WTC11 (cell line): ENCODE data around the gene SELENOW. TPM values are rescaled to one million over a fixed set of nuclear protein-coding genes. Genes with fewer than 3 reads are reported as not detected.
"Not testable (repeated sequence)": the region's sequence is repeated elsewhere in the genome, so short reads cannot be mapped to it uniquely, and the experiment has no call there.

Source experiments
- ATAC-seq: fragments of 200-7000 bp; cut with Tn5 transposase; 2 replicates; pipeline ENCODE4 v1.10.0; 2021; ENCODE audit warnings: mild to moderate bottlenecking, moderate library complexity
- CTCF ChIA-PET: fragments of 300-600 bp; sonication (Branson Sonifier 250); formaldehyde crosslinking; loops from one replicate; lab custom pipeline; 2021; ENCODE audit warnings: antibody characterized with exemption; lab: Charles Lee
- POLR2A ChIA-PET: fragments of 350-600 bp; sonication (Branson Sonifier 250); formaldehyde crosslinking; loops from one replicate; lab custom pipeline; 2021; ENCODE audit warnings: antibody characterized with exemption; lab: Charles Lee
- DNase-seq: peaks from one replicate; pipeline ENCODE4 v3.0.0; 2021; ENCODE audit warnings: low spot score
- H3K27ac Mint-ChIP-seq: 2 replicates; pipeline ENCODE4 v1.8.0; 2021; ENCODE audit warnings: mixed read lengths
- H3K27me3 Mint-ChIP-seq: 2 replicates; pipeline ENCODE4 v1.8.0; 2021; ENCODE audit warnings: low read depth, mild to moderate bottlenecking, moderate library complexity, mixed read lengths
- H3K36me3 Mint-ChIP-seq: 2 replicates; pipeline ENCODE4 v1.8.0; 2021; ENCODE audit warnings: mixed read lengths
- H3K4me1 Mint-ChIP-seq: 2 replicates; pipeline ENCODE4 v1.8.0; 2022; ENCODE audit warnings: mixed read lengths
- H3K4me3 Mint-ChIP-seq: 2 replicates; pipeline ENCODE4 v1.8.0; 2021; ENCODE audit warnings: mild to moderate bottlenecking, moderate library complexity, mixed read lengths
- H3K9me3 Mint-ChIP-seq: 2 replicates; pipeline ENCODE4 v1.8.0; 2021; ENCODE audit warnings: mixed read lengths
- CREM ChIP-seq: sonication (generic); formaldehyde crosslinking; IDR thresholded peaks from 2 replicates; pipeline ENCODE4 v1.8.1; 2022; ENCODE audit warnings: mild to moderate bottlenecking, missing genetic modification reagents, moderate library complexity
- FOXJ3 ChIP-seq: sonication (generic); formaldehyde crosslinking; IDR thresholded peaks from 2 replicates; pipeline ENCODE4 v1.9.0; 2021; ENCODE audit warnings: missing genetic modification reagents, mild to moderate bottlenecking, borderline replicate concordance
- GRHL2 ChIP-seq: fragments of 250-450 bp; sonication (Bioruptor Pico); IDR thresholded peaks from 2 replicates; pipeline ENCODE4 v1.8.0; 2022; ENCODE audit warnings: mild to moderate bottlenecking, moderate library complexity; ENCODE audit not compliant: insufficient replicate concordance, severe bottlenecking
- GTF2I ChIP-seq: fragments of 250-450 bp; sonication (Bioruptor Pico); conservative IDR thresholded peaks from 2 replicates; pipeline ENCODE4 v1.4.0; 2021; ENCODE audit warnings: mild to moderate bottlenecking
- HMGA2 ChIP-seq: fragments of 250-450 bp; sonication (Bioruptor Pico); IDR thresholded peaks from 2 replicates; pipeline ENCODE4 v1.4.0; 2021; ENCODE audit warnings: mild to moderate bottlenecking, moderate library complexity
- JAZF1 ChIP-seq: fragments of 250-450 bp; sonication (Bioruptor Pico); IDR thresholded peaks from 2 replicates; pipeline ENCODE4 v1.9.0; 2021; ENCODE audit warnings: moderate library complexity, mild to moderate bottlenecking, inconsistent platforms
- JUN ChIP-seq: sonication (generic); formaldehyde crosslinking; IDR thresholded peaks from 2 replicates; pipeline ENCODE4 v1.8.0; 2023; ENCODE audit warnings: mild to moderate bottlenecking, missing genetic modification reagents
- KAT7 ChIP-seq: sonication (generic); formaldehyde crosslinking; IDR thresholded peaks from 2 replicates; pipeline ENCODE4 v1.8.1; 2023; ENCODE audit warnings: missing genetic modification reagents, mild to moderate bottlenecking, borderline replicate concordance
- NFE2L1 ChIP-seq: sonication (generic); formaldehyde crosslinking; IDR thresholded peaks from 2 replicates; pipeline ENCODE4 v1.8.1; 2023; ENCODE audit warnings: missing genetic modification reagents
- NR1H2 ChIP-seq: sonication (generic); formaldehyde crosslinking; IDR thresholded peaks from 2 replicates; pipeline ENCODE4 v1.9.0; 2021; ENCODE audit warnings: mild to moderate bottlenecking, moderate library complexity, missing genetic modification reagents
- RORB ChIP-seq: fragments of 250-450 bp; sonication (Bioruptor Pico); IDR thresholded peaks from 2 replicates; pipeline ENCODE4 v1.9.0; 2021; ENCODE audit warnings: mild to moderate bottlenecking
- SP1 ChIP-seq: sonication (generic); formaldehyde crosslinking; conservative IDR thresholded peaks from 2 replicates; pipeline ENCODE4 v1.8.1; 2022; ENCODE audit warnings: missing genetic modification reagents
- ZBTB21 ChIP-seq: sonication (generic); formaldehyde crosslinking; IDR thresholded peaks from 2 replicates; pipeline ENCODE4 v1.8.1; 2023; ENCODE audit warnings: mild to moderate bottlenecking, missing genetic modification reagents, borderline replicate concordance
- ZNF138 ChIP-seq: sonication (generic); formaldehyde crosslinking; conservative IDR thresholded peaks from 2 replicates; pipeline ENCODE4 v1.8.1; 2022; ENCODE audit warnings: mild to moderate bottlenecking, moderate library complexity, missing genetic modification reagents
- ZNF232 ChIP-seq: sonication (generic); formaldehyde crosslinking; IDR thresholded peaks from 2 replicates; pipeline ENCODE4 v1.8.0; 2022; ENCODE audit warnings: mild to moderate bottlenecking, missing genetic modification reagents
- ZNF396 ChIP-seq: fragments of 250-450 bp; sonication (Bioruptor Pico); IDR thresholded peaks from 2 replicates; pipeline ENCODE4 v1.8.0; 2021; ENCODE audit warnings: mild to moderate bottlenecking, moderate library complexity, borderline replicate concordance
- total RNA-seq: library from RNA; stranded (reverse); gene quantifications from 3 replicates; pipeline ENCODE4 v1.2.3, GENCODE V29; 2021
- TF ChIP-seq, protein P1 (sequence below): sonication (generic); formaldehyde crosslinking; IDR thresholded peaks from 2 replicates; pipeline ENCODE4 v1.8.0; 2022; ENCODE audit warnings: mild to moderate bottlenecking, missing genetic modification reagents
- TF ChIP-seq, protein P2 (sequence below): sonication (generic); formaldehyde crosslinking; IDR thresholded peaks from 2 replicates; pipeline ENCODE4 v1.8.1; 2023; ENCODE audit warnings: mild to moderate bottlenecking, missing genetic modification reagents
- TF ChIP-seq, protein P3 (sequence below): fragments of 250-450 bp; sonication (Bioruptor Pico); IDR thresholded peaks from 2 replicates; pipeline ENCODE4 v1.9.0; 2021; ENCODE audit warnings: mild to moderate bottlenecking
- TF ChIP-seq, protein P4 (sequence below): fragments of 200-600 bp; IDR thresholded peaks from 2 replicates; pipeline ENCODE4 v1.8.0; 2022; ENCODE audit warnings: antibody characterized with exemption
- TF ChIP-seq, protein P5 (sequence below): sonication (generic); formaldehyde crosslinking; IDR thresholded peaks from 2 replicates; pipeline ENCODE4 v1.8.1; 2022; ENCODE audit warnings: low read depth, mild to moderate bottlenecking, moderate library complexity, missing genetic modification reagents, borderline replicate concordance
- TF ChIP-seq, protein P6 (sequence below): sonication (generic); formaldehyde crosslinking; conservative IDR thresholded peaks from 2 replicates; pipeline ENCODE4 v1.8.1; 2022; ENCODE audit warnings: mild to moderate bottlenecking, missing genetic modification reagents

Gene SELENOW
- total RNA-seq, 1 experiment from 2014 or later: 391 TPM

DNA sequence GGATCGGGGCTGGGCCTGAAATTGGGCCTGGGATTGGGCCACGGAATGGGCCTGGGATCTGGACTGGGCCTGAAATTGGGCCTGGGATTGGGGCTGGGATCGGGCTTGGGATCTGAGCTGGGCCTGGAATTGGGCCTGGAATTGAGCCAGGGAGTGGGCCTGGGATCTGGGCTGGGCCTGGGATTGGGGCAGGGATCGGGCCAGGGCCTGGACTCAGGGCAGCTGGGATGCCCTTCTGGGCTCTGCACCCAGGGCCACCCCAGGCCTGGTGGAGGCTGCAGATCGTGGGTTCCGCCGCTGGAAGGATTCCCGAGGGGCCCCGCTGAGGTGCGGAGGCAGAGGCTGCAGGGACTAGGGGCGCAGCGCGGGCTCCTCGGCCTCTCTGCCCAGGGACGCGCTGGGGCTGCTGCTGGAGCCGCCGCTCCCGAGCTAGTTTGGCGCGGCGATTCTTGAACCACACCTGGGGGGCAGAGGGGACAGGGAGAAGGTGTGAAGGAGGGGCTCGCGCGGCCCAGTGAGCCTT lies 24.1 kb downstream of the SELENOW start (continued):
- TF ChIP-seq, protein P1, sequence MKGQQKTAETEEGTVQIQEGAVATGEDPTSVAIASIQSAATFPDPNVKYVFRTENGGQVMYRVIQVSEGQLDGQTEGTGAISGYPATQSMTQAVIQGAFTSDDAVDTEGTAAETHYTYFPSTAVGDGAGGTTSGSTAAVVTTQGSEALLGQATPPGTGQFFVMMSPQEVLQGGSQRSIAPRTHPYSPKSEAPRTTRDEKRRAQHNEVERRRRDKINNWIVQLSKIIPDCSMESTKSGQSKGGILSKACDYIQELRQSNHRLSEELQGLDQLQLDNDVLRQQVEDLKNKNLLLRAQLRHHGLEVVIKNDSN (CRISPR knock-in tag): no peak
- no peak for TF ChIP-seq KAT7
- no peak for TF ChIP-seq ZNF396 (CRISPR knock-in tag)
- TF ChIP-seq, protein P2, sequence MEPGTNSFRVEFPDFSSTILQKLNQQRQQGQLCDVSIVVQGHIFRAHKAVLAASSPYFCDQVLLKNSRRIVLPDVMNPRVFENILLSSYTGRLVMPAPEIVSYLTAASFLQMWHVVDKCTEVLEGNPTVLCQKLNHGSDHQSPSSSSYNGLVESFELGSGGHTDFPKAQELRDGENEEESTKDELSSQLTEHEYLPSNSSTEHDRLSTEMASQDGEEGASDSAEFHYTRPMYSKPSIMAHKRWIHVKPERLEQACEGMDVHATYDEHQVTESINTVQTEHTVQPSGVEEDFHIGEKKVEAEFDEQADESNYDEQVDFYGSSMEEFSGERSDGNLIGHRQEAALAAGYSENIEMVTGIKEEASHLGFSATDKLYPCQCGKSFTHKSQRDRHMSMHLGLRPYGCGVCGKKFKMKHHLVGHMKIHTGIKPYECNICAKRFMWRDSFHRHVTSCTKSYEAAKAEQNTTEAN (CRISPR knock-in tag): no peak
- no peak for TF ChIP-seq GTF2I (CRISPR knock-in tag)
- TF ChIP-seq ZNF138 (CRISPR knock-in tag): no peak
- TF ChIP-seq SP1 (CRISPR knock-in tag): no peak
- TF ChIP-seq ZBTB21: no peak
- TF ChIP-seq RORB: no peak
- TF ChIP-seq JUN (CRISPR knock-in tag): no peak
- TF ChIP-seq, protein P3, sequence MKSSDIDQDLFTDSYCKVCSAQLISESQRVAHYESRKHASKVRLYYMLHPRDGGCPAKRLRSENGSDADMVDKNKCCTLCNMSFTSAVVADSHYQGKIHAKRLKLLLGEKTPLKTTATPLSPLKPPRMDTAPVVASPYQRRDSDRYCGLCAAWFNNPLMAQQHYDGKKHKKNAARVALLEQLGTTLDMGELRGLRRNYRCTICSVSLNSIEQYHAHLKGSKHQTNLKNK (CRISPR knock-in tag): no peak
- no peak for TF ChIP-seq GRHL2 (CRISPR knock-in tag)

DNA sequence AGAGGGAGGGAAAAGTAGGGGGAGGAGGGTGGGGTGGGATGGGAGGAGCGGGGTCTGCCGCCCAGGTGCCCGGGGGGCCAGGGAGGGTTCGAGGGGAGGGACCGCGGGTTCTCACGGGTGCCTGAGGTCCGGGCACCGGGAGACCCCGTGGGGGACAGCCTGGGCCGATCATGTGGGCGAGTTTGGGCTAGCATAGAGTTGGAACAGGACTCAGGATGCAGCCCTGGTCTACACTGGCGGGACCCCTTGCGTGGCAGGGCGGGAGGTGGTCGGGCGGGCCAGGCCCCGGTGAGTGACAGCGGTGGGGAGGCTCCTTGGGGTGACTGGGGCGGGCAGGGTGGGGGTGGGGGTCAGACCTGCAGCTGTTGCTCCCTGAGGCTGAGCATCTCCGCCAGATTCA lies 24.6 kb downstream of the SELENOW start:
- H3K27me3 Mint-ChIP-seq, POLR2A ChIA-PET, H3K27ac Mint-ChIP-seq, DNase-seq, H3K4me3 Mint-ChIP-seq, H3K9me3 Mint-ChIP-seq, H3K4me1 Mint-ChIP-seq, H3K36me3 Mint-ChIP-seq: not testable (repeated sequence)
- ATAC-seq: peak; percentile 36; the same call in 1 of the 2 replicates
- CTCF ChIA-PET: interaction anchor here (1.0 kb wide), 1 partner anchor 38 kb away, joined by 3 read pairs; no protein-coding TSS in a partner anchor

DNA sequence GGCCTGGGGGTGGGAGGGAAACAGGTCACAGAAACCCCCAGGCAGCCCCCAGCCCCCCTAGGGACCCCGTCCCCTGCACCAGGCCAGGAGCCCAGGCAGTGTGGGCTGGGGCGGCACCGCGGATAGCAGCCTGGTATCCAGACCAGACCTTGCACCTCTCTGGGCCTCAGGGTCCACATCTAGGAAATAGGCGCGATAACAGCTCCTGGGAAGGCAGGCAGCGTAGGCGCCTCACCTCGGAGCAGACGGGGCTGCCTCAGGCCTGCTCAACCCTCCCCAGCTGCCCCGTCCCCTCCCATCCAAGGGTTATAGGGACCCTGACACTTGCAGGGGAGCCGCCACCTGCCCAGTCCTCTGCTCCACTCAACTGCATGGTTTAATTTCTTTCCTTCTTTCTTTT lies 25.2 kb downstream of the SELENOW start:
- H3K27me3 Mint-ChIP-seq, POLR2A ChIA-PET, H3K4me3 Mint-ChIP-seq, H3K36me3 Mint-ChIP-seq, H3K4me1 Mint-ChIP-seq, H3K27ac Mint-ChIP-seq, H3K9me3 Mint-ChIP-seq, CTCF ChIA-PET, DNase-seq: not testable (repeated sequence)
- peak; percentile 16; the same call in 1 of the 2 replicates for ATAC-seq

DNA sequence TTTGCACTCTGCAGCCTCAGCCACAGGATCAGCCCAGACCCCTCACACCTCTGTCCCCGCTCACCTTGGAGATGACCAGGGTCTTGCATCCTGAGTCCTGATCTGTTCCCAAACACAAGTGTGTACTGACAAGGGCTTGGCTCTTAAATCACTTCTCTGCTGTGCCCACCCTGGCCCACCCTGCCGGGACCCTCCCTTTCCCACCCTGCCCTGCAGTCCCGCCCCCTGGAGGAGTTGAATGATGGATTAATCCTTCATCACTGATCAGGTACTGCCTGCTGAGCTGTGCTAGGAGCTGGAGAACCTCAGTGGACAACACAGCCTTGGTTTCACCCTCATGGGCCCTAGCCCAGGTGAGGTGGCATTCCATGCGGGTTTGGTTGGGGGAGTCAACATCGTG lies 25.9 kb downstream of the SELENOW start, which contains the start of gene TPRX1:
TSS of gene TPRX1 (minus strand) at position 101 of the 400 bp plus-strand sequence. CDS start at position 89, 12 bp downstream.
- H3K36me3 Mint-ChIP-seq, H3K27ac Mint-ChIP-seq, H3K27me3 Mint-ChIP-seq, DNase-seq, H3K4me3 Mint-ChIP-seq, H3K4me1 Mint-ChIP-seq, POLR2A ChIA-PET, H3K9me3 Mint-ChIP-seq, ATAC-seq: not testable (repeated sequence)
- CTCF ChIA-PET: interaction anchor here (1.5 kb wide), 1 partner anchor 15 kb away, joined by 3 read pairs; no protein-coding TSS in a partner anchor

DNA sequence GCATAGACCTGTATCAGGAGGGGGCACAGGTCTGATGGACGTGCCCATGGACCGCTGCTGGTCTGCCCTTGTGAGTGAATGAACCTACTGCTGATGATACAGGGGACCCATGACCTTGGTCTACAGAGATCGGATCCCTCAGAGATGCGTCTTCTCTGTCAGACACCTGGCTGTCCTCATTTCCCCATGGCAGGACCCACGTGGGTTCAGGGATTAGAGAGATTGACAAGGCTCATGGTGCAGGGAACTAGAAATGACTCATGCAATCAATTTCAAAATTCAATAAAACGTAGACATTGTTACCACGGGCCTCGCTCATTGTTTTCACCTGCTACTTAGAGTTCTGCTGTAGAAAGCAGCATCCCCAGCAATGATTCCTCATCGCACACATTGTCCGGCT lies 26.8 kb downstream of the SELENOW start:
- H3K9me3 Mint-ChIP-seq: peaks cover 6% of the 10 kb centered on the region
- peaks cover 3% of the 10 kb centered on the region; the same call in 1 of the 2 replicates for H3K36me3 Mint-ChIP-seq
- ATAC-seq (no peak), DNase-seq (no peak)
- no peaks in the 10 kb centered on the region for H3K27me3 Mint-ChIP-seq
- CTCF ChIA-PET: interaction anchor here (1.2 to 1.5 kb wide), 2 partner anchors 14 to 64 kb away, joined by 3 to 5 read pairs; no protein-coding TSS in a partner anchor
- H3K4me3 Mint-ChIP-seq: no peak overlapping the region
- POLR2A ChIA-PET: no interaction called here
- H3K27ac Mint-ChIP-seq: no peak overlapping the region
- no peaks in the 10 kb centered on the region for H3K4me1 Mint-ChIP-seq
- TF ChIP-seq JAZF1 (CRISPR knock-in tag) (no peak), HMGA2 (CRISPR knock-in tag) (no peak), ZNF232 (CRISPR knock-in tag) (no peak), FOXJ3 (no peak), NFE2L1 (CRISPR knock-in tag) (no peak), CREM (CRISPR knock-in tag) (no peak), NR1H2 (no peak)
- TF ChIP-seq, protein P4, sequence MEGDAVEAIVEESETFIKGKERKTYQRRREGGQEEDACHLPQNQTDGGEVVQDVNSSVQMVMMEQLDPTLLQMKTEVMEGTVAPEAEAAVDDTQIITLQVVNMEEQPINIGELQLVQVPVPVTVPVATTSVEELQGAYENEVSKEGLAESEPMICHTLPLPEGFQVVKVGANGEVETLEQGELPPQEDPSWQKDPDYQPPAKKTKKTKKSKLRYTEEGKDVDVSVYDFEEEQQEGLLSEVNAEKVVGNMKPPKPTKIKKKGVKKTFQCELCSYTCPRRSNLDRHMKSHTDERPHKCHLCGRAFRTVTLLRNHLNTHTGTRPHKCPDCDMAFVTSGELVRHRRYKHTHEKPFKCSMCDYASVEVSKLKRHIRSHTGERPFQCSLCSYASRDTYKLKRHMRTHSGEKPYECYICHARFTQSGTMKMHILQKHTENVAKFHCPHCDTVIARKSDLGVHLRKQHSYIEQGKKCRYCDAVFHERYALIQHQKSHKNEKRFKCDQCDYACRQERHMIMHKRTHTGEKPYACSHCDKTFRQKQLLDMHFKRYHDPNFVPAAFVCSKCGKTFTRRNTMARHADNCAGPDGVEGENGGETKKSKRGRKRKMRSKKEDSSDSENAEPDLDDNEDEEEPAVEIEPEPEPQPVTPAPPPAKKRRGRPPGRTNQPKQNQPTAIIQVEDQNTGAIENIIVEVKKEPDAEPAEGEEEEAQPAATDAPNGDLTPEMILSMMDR: no peak
- TF ChIP-seq, protein P5, sequence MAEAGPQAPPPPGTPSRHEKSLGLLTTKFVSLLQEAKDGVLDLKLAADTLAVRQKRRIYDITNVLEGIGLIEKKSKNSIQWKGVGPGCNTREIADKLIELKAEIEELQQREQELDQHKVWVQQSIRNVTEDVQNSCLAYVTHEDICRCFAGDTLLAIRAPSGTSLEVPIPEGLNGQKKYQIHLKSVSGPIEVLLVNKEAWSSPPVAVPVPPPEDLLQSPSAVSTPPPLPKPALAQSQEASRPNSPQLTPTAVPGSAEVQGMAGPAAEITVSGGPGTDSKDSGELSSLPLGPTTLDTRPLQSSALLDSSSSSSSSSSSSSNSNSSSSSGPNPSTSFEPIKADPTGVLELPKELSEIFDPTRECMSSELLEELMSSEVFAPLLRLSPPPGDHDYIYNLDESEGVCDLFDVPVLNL (CRISPR knock-in tag): no peak
- TF ChIP-seq, protein P6, sequence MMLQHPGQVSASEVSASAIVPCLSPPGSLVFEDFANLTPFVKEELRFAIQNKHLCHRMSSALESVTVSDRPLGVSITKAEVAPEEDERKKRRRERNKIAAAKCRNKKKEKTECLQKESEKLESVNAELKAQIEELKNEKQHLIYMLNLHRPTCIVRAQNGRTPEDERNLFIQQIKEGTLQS (CRISPR knock-in tag): no peak
